Tibial nerve (tissue), 4 donors: ENCODE data around the gene SLC28A3.

Experiments
- CTCF ChIP-seq, 5 experiments: fragments of 200-600 bp in 3 of 5; fragments of 450-650 bp in 2 of 5; sonication (generic) in 3 of 5; IDR thresholded peaks; one replicate each; pipeline ENCODE4 v1.5.1; 2016 to 2019; ENCODE audit warnings: antibody characterized with exemption in 5 of 5, mild to moderate bottlenecking in 3 of 5, moderate library complexity in 2 of 5
- EP300 ChIP-seq, 2 donors: sonication (generic); formaldehyde crosslinking; IDR thresholded peaks; one replicate each; pipeline ENCODE4 v1.6.1; 2017; ENCODE audit warnings: antibody characterized with exemption in 2 of 2, mild to moderate bottlenecking in 1 of 2
- POLR2A ChIP-seq, 2 donors: fragments of 450-650 bp; IDR thresholded peaks; one replicate each; pipeline ENCODE4 v1.6.1; 2017; ENCODE audit warnings: antibody characterized with exemption in 2 of 2, mild to moderate bottlenecking in 2 of 2, moderate library complexity in 2 of 2

GRCh38 chr9:84322828-84323227, 17.7 kb downstream of the SLC28A3 start:
- TF ChIP-seq CTCF (IDR thresholded peaks at IDR 0.05): no peak
- no peak for TF ChIP-seq EP300 (IDR thresholded peaks at IDR 0.05)
- no peak for TF ChIP-seq POLR2A (IDR thresholded peaks at IDR 0.05)
